Thoracic aorta (tissue), 2 donors: ENCODE results near the gene SAMD11. TPM values are rescaled to one million over a fixed set of nuclear protein-coding genes. Genes with fewer than 3 reads are reported as not detected.

Experiments
- ATAC-seq: fragments of 150-250 bp; one replicate; pipeline ENCODE4 v1.8.0; 2017; ENCODE audit warnings: low read depth; ENCODE audit not compliant: insufficient number of reproducible peaks, low FRiP score
- DNase-seq: peaks from one replicate; pipeline ENCODE4 v3.0.0-alpha.2; 2020; ENCODE audit warnings: low spot score
- H3K27ac ChIP-seq, 2 donors: fragments of 200-600 bp; sonication (generic); 1 replicate in 1 of 2; 2 replicates in 1 of 2; pipeline ENCODE4 v1.5.1; 2016; ENCODE audit warnings: mild to moderate bottlenecking in 2 of 2, moderate library complexity in 2 of 2
- H3K27me3 ChIP-seq: fragments of 200-600 bp; sonication (generic); replicated peaks from 2 replicates; pipeline ENCODE4 v1.6.0; 2016; ENCODE audit warnings: mild to moderate bottlenecking; ENCODE audit not compliant: insufficient read depth
- H3K36me3 ChIP-seq: fragments of 200-600 bp; sonication (generic); one replicate; pipeline ENCODE4 v1.5.1; 2016
- H3K4me1 ChIP-seq, 2 donors: fragments of 200-600 bp; sonication (generic); 1 replicate in 1 of 2; 2 replicates in 1 of 2; pipeline versions ENCODE4 v1.5.1 to v1.6.0; 2016; ENCODE audit warnings: low read depth in 2 of 2, mild to moderate bottlenecking in 1 of 2; ENCODE audit not compliant: control insufficient read depth in 1 of 2
- H3K4me3 ChIP-seq: fragments of 200-600 bp; sonication (generic); 2 replicates; pipeline ENCODE4 v1.5.1; 2016; ENCODE audit warnings: mild to moderate bottlenecking
- H3K9me3 ChIP-seq: fragments of 200-600 bp; sonication (generic); 2 replicates; pipeline ENCODE4 v1.5.1; 2016
- CTCF ChIP-seq: fragments of 200-600 bp; sonication (generic); IDR thresholded peaks from one replicate; pipeline ENCODE4 v1.5.1; 2019; ENCODE audit warnings: antibody characterized with exemption
- total RNA-seq, 2 donors: library from RNA; depleted of rRNA; stranded (reverse); fragments of >200 nt; gene quantifications; one replicate each; pipeline versions ENCODE4 v1.1.0 to v1.2.3, GENCODE V29; 2016

Gene SAMD11
- total RNA-seq, 2 donors from 2014 or later = 10.2 to 18.8 TPM

DNA sequence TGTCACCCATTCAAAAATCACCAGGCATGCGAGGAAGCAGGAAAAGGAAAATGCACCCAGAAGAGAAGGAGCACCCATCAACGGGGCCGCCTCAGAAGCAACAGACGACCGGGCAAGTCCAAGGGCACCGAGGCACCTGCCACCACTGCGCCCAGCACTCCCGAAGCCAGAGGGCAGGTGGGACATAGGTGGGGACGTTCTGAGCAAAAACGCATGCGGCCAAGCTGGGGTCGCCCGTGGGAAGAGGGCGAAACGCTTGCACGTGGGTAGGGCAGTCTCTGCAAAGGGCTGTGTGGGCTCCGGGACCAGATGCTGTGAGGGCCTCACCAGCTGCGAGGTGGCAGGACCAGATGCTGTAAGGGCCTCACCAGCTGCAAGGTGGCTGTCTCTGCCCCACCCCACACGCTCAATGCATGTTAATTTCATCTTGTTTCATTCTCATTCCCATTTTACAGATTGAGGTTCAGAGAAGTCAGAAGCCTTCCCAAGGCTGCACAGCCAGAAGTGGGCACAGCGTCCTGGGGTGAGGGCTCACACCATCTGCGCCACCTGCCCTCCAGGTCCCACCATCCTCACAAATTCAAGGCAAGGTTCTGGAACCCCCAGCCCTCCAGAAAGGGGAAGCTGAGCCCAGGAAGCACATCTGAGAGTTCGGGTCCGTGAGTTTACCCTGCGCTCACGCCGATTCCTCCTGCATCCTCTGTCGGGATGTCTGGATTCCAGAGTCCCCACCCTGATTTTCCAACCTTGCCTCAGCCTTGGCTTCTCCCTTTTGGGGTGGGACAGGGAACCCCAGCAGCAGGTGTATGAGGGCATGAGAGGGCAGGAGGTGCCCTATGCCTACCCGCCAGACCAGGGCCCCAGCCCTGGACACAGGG is 8.2 kb upstream of the SAMD11 start:
- Histone ChIP-seq H3K4me1 (peaks cover 0 to 18% of the 10 kb centered on the region in 2 donors), H3K27ac (no peak overlapping the region), H3K36me3 (no peaks in the 10 kb centered on the region), H3K4me3 (no peak overlapping the region), H3K9me3 (no peaks in the 10 kb centered on the region), H3K27me3 (no peaks in the 10 kb centered on the region)
- DNase-seq = no peak
- ATAC-seq = no peak
- TF ChIP-seq CTCF = no peak

DNA sequence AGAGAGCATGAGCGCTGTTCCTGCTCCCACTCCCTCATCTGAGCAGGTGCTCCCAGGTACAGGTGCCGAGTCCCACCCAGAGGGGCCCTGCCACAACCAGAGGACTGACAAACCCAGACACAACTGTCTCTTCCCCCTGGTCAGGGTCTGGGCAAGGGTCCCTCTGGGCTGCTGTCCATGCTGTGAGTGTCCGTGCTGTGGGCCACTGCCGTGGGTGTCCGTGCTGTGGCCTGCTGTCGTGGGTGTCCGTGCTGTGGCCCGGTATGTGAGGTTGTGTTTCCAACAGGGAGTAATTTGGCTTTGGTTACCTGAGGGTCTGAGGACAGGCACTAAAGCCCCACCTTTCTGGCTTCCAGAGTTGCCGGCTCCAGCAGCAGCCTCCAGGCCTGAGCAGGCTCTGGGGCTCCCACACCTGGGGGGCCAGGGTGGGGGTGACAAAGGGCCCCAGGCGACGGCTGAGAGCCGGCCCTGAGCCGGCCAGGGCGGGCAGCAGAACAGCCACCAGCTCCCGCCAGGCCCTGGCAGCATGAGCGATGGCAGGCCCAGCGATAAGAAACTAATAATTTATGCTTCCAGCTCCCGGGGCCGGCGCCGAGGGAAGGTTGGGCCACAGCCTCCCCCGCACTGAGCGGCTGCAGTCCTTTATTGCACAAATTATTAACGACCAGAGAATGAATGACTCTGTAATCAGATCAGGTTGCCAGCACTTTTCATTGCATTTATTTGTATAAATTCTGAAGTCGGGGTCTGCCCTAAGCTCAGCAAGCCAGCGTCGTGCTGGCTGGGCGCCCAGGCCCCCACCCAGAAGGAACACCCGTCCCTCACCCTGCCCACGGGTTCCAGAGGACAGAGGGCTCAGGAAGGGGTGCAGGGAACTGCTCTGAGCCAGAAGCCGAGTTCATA is 7.3 kb upstream of the SAMD11 start:
- TF ChIP-seq CTCF = no peak
- Histone ChIP-seq H3K27ac (no peak overlapping the region), H3K4me1 (peaks cover 3 to 24% of the 10 kb centered on the region in 2 donors), H3K27me3 (no peaks in the 10 kb centered on the region), H3K4me3 (no peak overlapping the region), H3K9me3 (no peaks in the 10 kb centered on the region), H3K36me3 (no peaks in the 10 kb centered on the region)
- ATAC-seq = no peak
- DNase-seq = no peak

GRCh38 chr1:917076-917459 is 6.7 kb upstream of the SAMD11 start:
- H3K36me3 ChIP-seq = no peaks in the 10 kb centered on the region
- H3K27me3 ChIP-seq = no peaks in the 10 kb centered on the region
- no peaks in the 10 kb centered on the region for H3K9me3 ChIP-seq
- TF ChIP-seq CTCF = no peak
- H3K4me1 ChIP-seq = peaks cover 3 to 29% of the 10 kb centered on the region in 2 donors
- ATAC-seq (no peak), DNase-seq (no peak)
- no peak overlapping the region for H3K4me3 ChIP-seq
- no peak overlapping the region for H3K27ac ChIP-seq

DNA sequence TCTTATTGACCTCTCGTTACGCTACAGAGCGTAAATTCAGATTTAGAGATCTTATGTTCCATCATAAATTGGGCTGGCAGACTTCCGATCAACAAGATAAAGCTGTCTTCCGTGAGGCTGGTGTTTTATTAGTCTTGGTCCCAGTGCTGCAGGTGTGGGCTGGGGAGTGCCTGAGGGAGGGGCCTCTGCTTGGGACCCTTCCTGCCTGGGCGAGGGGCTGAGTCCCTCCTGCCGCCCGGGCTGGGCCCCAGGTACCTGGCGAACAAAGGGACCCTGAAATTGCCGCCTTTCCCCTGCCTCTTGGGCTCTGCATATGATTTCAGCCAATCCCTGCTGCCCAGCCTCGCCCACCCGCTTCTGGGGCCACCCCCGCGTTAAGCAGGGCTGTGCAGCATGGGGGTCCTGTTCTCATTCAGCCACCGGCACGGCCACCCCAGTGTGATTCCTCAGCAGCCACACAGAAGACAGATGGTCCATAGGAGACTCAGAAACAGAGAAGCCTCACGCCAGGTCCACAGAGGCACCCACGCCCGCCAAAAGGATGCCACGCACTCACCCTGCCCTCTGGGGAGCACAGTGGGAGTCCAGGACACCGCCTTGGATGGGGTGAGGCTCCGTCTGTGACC is 6.1 kb upstream of the SAMD11 start:
- no peak for TF ChIP-seq CTCF
- no peaks in the 10 kb centered on the region for H3K36me3 ChIP-seq
- H3K4me3 ChIP-seq = no peak overlapping the region
- DNase-seq (no peak), ATAC-seq (no peak)
- H3K4me1 ChIP-seq = peaks cover 3 to 29% of the 10 kb centered on the region in 2 donors
- H3K27me3 ChIP-seq = no peaks in the 10 kb centered on the region
- H3K9me3 ChIP-seq = no peaks in the 10 kb centered on the region
- H3K27ac ChIP-seq = no peak overlapping the region

DNA sequence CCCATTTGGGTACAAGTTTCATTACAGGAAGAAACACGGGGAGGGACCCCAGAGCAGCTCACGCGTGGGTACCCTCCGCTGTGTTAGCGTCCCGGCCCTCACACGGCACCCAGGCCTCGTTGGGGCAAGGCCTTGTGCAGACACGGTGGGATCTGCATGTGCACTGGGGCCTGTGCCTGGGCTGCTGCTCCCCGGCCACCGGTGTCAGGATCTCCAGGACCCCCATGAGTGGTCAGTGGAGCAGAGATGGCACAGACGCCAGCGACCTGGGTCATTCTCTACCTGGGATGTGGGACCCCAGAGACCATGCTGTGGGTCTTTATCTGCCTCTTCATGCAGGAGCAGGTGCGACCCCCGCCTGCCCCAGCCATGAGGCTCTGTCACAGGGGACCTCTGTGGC is 5.4 kb upstream of the SAMD11 start:
- Histone ChIP-seq H3K9me3 (no peaks in the 10 kb centered on the region), H3K4me3 (no peak overlapping the region), H3K27me3 (no peaks in the 10 kb centered on the region), H3K27ac (no peak overlapping the region), H3K4me1 (peaks cover 7 to 34% of the 10 kb centered on the region in 2 donors), H3K36me3 (no peaks in the 10 kb centered on the region)
- ATAC-seq (no peak), DNase-seq (no peak)
- TF ChIP-seq CTCF = no peak
